Posterior cingulate gyrus (tissue), 11 donors: Measurements from ENCODE around the gene COPS3.

ENCODE experiments used
- DNase-seq, 10 donors: peaks; one replicate each; pipeline versions ENCODE4 v3.0.0 to v3.0.0-alpha.2; 2020 to 2021; ENCODE audit warnings: mixed read lengths in 3 of 10
- intact Hi-C: fragments of 100-400 bp; cut with DNase I; formaldehyde crosslinking; loops from one replicate; pipeline ENCODE4 v1.15.1; 2023

Gene COPS3

GRCh38 chr17:17203173-17203730 lies 77.8 kb downstream of the COPS3 start:
- intact Hi-C loops = no loop called here
- peak in 3 of 10 donors; percentile 20 to 44 (median 33) for DNase-seq

- peak in 3 of 10 donors; percentile 40 to 58 (median 51) for DNase-seq
- intact Hi-C loops = no loop called here
Observed at GRCh38 chr17:17201907-17202306, 79.1 kb downstream of the COPS3 start.

- intact Hi-C loops = no loop called here
Observed at GRCh38 chr17:17201271-17201670, 79.8 kb downstream of the COPS3 start.

GRCh38 chr17:17200831-17201230 lies 80.2 kb downstream of the COPS3 start:
- intact Hi-C loops = no loop called here
- peak in 1 of 10 donors; percentile 16 for DNase-seq

More at GRCh38 chr17:17201271-17201670, 79.8 kb downstream of the COPS3 start:
- DNase-seq = peak in 1 of 10 donors; percentile 26

- intact Hi-C loops = no loop called here
- peak in 1 of 10 donors; percentile 30 for DNase-seq
Observed at GRCh38 chr17:17200311-17200710, 80.7 kb downstream of the COPS3 start.

GRCh38 chr17:17198281-17198680 lies 82.8 kb downstream of the COPS3 start:
- intact Hi-C loops = no loop called here
- peak in 1 of 10 donors; percentile 14 for DNase-seq

GRCh38 chr17:17196776-17197175 lies 84.3 kb downstream of the COPS3 start:
- intact Hi-C loops = no loop called here
- no peak for DNase-seq
